ENCODE results near the gene PGAM5. TPM values are rescaled to one million over a fixed set of nuclear protein-coding genes. Genes with fewer than 3 reads are reported as not detected.
A peak's percentile ranks its signal among the peaks of the same experiment; 100 is the strongest.

Gene PGAM5
- 10 to 100 TPM; 22.9 to 50.7 (median 33.2) TPM for total RNA-seq

DNA sequence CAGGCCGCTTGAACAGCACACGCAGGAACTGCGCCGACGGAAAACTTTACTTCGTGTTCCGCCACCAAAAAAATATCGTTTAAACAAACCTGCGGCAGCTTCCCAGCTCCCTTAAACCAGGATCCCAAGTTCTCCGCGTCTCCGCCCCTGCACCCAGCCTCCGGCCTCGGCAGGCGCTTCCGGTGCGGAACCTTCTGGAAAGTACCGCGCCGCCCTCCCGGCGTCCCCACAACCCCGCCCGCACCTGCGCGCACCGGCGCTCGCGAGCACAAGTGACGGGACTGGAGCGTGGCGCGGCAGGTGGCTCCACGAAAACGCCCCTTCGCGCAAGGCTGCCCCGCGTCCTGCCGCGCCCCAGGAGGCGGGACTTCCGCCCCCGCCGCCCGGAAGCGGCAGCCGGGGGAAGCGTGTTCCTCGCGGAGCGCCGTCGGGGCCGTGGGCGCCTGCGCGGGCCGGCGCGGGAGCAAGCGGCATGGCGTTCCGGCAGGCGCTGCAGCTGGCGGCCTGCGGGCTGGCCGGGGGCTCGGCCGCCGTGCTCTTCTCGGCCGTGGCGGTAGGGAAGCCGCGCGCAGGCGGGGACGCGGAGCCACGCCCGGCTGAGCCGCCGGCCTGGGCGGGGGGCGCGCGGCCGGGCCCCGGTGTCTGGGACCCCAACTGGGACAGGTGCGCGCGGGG is at the start of gene PGAM5:
Gene PGAM5, plus strand, starts transcription at position 438 of the 675 bp plus-strand sequence. Its CDS starts 35 bp downstream, at position 473.
- H3K9me3 ChIP-seq = no peaks in the 10 kb centered on the region
- no peaks in the 10 kb centered on the region for H3K27me3 ChIP-seq
- peaks cover 0 to 26% (median 16%) of the 10 kb centered on the region in 4 donors for H3K4me1 ChIP-seq
- H3K36me3 ChIP-seq = peaks cover 0 to 28% (median 0%) of the 10 kb centered on the region in 3 donors
- H3K4me3 ChIP-seq = peak within 1 kb of the TSS; percentile 77 to 98 (median 88)
- peak within 1 kb of the TSS; percentile 44 to 88 (median 86) for H3K27ac ChIP-seq
- peak; percentile 25 to 45 for DNase-seq (ENCODE audit: low spot score in 2 of 2)
- 0 to 1% methylated on average over 20 to 58 of the region's 94 CpGs for whole genome bisulfite sequencing, 2 donors
- TF ChIP-seq CTCF (IDR thresholded peaks at IDR 0.05) (peak in 2 of 5 experiments; percentile 11 to 36), POLR2A (IDR thresholded peaks at IDR 0.05) (peak; percentile 22 to 33), EP300 (IDR thresholded peaks at IDR 0.05) (peak in 1 of 2 donors; percentile 77)

DNA sequence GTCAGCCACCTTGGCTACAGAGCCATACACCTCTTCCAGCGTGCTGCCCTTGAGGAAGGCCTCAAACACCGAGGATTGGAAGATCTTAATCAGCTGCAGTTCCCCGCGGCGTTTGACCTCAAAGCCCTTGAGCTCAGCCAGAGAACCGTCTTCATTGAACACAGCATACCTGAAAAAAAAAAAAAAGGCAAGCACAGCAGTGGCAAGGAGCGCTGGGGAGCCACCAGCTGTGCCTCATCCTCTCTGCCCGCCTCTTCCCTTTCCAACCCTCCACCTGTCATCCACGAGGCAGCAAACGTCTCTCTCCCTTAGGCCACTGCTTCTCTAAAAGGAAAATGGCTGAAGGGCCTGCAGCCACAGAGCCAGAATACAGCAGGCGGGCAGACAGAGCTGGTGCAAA is 49.6 kb upstream of the PGAM5 start:
- no peak overlapping the region for H3K4me3 ChIP-seq
- no peak overlapping the region for H3K27ac ChIP-seq
- DNase-seq (ENCODE audit: low spot score in 2 of 2) = no peak
- no peaks in the 10 kb centered on the region for H3K27me3 ChIP-seq
- 87 to 93% methylated on average over 11 of the region's 11 CpGs for WGBS, 2 donors
- TF ChIP-seq POLR2A (IDR thresholded peaks at IDR 0.05) (no peak), CTCF (IDR thresholded peaks at IDR 0.05) (no peak)
- no peaks in the 10 kb centered on the region for H3K4me1 ChIP-seq
- no peaks in the 10 kb centered on the region for H3K9me3 ChIP-seq
- H3K36me3 ChIP-seq = peaks cover 3 to 98% (median 33%) of the 10 kb centered on the region in 3 donors

DNA sequence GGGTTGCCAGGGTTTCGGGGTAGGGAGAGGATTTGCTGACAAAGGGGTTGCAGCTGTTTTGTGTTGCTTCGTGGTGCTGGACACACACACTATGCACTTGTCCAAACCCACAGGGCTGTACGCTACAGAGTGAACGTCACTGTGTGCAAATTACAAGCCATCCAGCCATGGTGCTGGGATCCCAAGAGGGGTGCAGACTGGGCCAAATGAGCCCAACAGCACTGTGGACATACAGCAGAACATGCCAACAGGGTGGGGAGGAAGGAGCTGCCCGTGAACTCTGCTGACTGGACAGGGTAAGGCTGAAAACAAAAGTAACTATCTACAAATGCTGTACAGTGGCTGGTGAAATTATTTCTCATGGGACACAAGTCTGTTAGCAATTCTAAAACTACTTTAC is 48.7 kb upstream of the PGAM5 start:
- no peaks in the 10 kb centered on the region for H3K9me3 ChIP-seq
- peaks cover 3 to 98% (median 36%) of the 10 kb centered on the region in 3 donors for H3K36me3 ChIP-seq
- no peak overlapping the region for H3K4me3 ChIP-seq
- no peak for DNase-seq (ENCODE audit: low spot score in 2 of 2)
- H3K27me3 ChIP-seq = no peaks in the 10 kb centered on the region
- 58 to 64% methylated on average over 5 of the region's 5 CpGs for WGBS, 2 donors
- no peak overlapping the region for H3K27ac ChIP-seq
- H3K4me1 ChIP-seq = no peaks in the 10 kb centered on the region
- TF ChIP-seq CTCF (IDR thresholded peaks at IDR 0.05) = no peak
- TF ChIP-seq POLR2A (IDR thresholded peaks at IDR 0.05) = no peak
- no peak for TF ChIP-seq EP300 (IDR thresholded peaks at IDR 0.05)

DNA sequence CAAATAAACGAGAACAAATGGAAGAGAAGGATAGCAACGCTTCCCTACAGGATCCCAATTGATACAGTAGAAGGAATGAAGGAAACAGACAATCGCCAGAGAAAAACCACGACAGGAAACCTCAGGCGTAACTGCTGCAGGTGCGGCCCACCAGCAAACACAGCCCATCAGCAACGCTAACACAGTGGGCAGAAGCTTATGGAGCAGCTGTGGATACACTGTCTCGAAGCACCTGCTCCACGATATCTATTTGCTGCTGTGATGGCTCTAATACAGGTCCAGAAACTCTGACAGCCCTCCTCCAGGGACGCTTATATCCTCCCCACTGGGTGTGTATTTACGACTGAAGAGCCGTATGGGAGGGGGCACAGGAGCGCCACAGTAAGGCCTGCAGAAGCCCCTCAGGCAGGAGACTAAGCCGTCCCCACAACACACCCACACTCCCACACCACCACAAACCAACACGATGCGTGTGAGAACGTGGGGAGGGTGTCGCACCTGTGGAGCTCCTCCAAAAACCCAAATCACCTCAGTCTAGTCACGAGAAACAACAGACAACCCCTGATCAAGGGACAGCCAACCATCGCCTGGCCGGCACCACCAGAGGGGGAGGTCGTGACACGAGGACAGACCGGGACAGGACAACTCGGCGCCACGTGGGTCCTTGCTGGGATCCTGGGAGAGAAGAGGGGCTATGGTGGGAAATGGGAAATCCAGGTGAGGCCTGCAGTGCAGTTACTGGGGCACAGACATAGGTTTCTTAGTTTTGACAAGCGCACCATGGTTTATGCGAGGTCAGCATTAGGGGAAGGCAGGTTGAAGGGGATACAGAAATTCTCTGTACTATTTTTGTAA is 47.5 kb upstream of the PGAM5 start:
- WGBS, 2 donors = 86 to 87% methylated on average over 28 to 29 of the region's 29 CpGs
- Histone ChIP-seq H3K27me3 (no peaks in the 10 kb centered on the region), H3K4me3 (no peak overlapping the region), H3K9me3 (no peaks in the 10 kb centered on the region), H3K27ac (no peak overlapping the region), H3K36me3 (peaks cover 3 to 98% (median 28%) of the 10 kb centered on the region in 3 donors), H3K4me1 (no peaks in the 10 kb centered on the region)
- DNase-seq (ENCODE audit: low spot score in 2 of 2) = no peak
- TF ChIP-seq EP300 (IDR thresholded peaks at IDR 0.05) = no peak
- TF ChIP-seq CTCF (IDR thresholded peaks at IDR 0.05) = no peak
- no peak for TF ChIP-seq POLR2A (IDR thresholded peaks at IDR 0.05)
